ENCODE results near the gene BPIFA1. TPM values are rescaled to one million over a fixed set of nuclear protein-coding genes. Genes with fewer than 3 reads are reported as not detected.

Gene BPIFA1
- total and polyA plus RNA-seq, 9 of the 15 experiments (the other 6 are each of a cell fraction or from before 2014, with no cell fraction given): not detected

DNA sequence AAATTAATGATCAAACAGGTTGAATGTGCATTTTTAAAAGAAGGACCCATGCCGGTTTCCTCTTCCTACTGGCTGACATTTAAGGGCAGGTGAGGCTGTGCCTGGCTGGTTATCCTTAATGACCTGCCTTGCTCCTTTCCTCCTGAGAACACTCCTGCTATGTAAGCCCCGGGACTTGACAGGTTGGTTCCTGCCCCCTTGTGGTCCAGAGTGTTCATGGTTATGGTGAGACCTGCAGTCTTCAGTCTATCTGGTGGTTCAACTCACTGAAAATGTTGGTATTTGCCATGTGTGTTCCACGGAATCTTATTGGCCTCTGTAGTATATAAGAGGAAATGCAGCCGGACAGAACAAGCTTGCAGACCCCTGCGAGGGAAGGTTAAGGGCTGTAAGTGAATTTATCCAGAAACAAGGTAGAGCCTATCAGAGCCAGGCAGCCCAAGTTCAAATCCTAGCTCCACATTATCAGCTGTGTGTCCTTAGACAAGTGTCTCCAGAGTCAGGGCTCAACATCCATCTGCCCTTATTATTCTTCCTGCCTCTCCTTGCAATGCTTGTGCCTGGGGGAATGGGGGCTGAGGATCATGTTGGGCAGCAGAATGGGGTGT, 23.9 kb upstream of the BPIFA1 start (continued):
- TF ChIP-seq EHMT2 (IDR thresholded peaks at IDR 0.05): peak; percentile 45; the same call in 1 of the 2 replicates

DNA sequence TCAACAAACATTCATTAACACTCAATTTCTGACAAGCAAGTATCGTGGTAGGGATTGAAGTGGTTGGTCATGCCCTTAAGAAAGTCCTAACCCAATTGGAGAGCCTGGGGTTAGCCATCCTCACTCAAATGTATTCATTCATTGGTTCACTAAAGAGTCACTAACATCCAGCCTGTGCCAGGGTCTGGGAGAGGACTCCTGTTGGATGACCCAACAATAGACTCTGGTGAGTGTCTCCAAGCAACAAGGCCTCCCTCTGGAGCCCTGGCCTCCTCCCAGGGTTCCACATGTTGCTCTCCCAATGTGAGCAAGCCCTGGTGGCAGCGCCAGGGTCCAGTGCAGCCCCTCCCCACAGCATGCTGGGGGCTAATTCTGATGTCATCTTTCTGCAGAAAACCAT, 18.7 kb upstream of the BPIFA1 start, which contains the start of gene BPIFA3:
Gene BPIFA3 (plus strand): TSS at position 301 of the 400 bp plus-strand sequence. CDS start 185 bp downstream, outside the sequence.
- peaks cover 0 to 6% of the 10 kb centered on the region in 2 experiments; a peak in 4 of 5 replicates for H3K27me3 ChIP-seq (ENCODE audit: control insufficient read depth in 2 of 2, insufficient read depth in 2 of 2, low read length in 2 of 2)
- H3K9ac ChIP-seq (ENCODE audit: insufficient read depth in 1 of 2, low read depth in 2 of 2, low read length in 2 of 2): no peak within 1 kb of the TSS
- FAIRE-seq: no peak
- ATAC-seq: no peak
- intact Hi-C loops (cut with micrococcal nuclease): no loop called here
- POLR2A ChIA-PET: no interaction called here
- CTCF ChIA-PET (ENCODE audit: low intra/inter-chr PET ratio): no interaction called here
- no peak for DNase-seq (ENCODE audit: extremely low read depth in 1 of 4, low spot score in 3 of 4)
- H3K36me3 ChIP-seq (ENCODE audit: control insufficient read depth, insufficient read depth, low read length): no peaks in the 10 kb centered on the region
- H3K4me3 ChIP-seq: no peak within 1 kb of the TSS
- no peaks in the 10 kb centered on the region for H3K4me1 ChIP-seq (replicated peaks in 1 of 2; ENCODE audit: control insufficient read depth in 2 of 2, insufficient read depth in 2 of 2, low read length in 2 of 2)
- H3K9me1 ChIP-seq (ENCODE audit: control insufficient read depth, insufficient read depth, low read length): no peaks in the 10 kb centered on the region
- H3K4me2 ChIP-seq (ENCODE audit: insufficient read depth, low read length): no peak within 1 kb of the TSS
- H4K20me1 ChIP-seq (replicated peaks; ENCODE audit: control insufficient read depth, insufficient read depth, low read length): 0 out of 2 replicates have a peak, but pooled peaks cover 4% of the 10 kb centered on the region
- in situ Hi-C loops (cut with MboI): no loop called here
- H3K27ac ChIP-seq (ENCODE audit: extremely low read depth, low read depth, low read length): no peak within 1 kb of the TSS
- BruUV-seq (replicated peaks): no TSS peak
- 0% methylated on average over 2 of the region's 2 CpGs for WGBS (ENCODE audit: insufficient coverage, low coverage, missing lambda C conversion rate)
- H2AFZ ChIP-seq (ENCODE audit: low read depth, low read length): no peak within 1 kb of the TSS
- H3K79me2 ChIP-seq (ENCODE audit: control insufficient read depth, insufficient read depth, low read length): no peaks in the 10 kb centered on the region
- H3K9me3 ChIP-seq (replicated peaks; ENCODE audit: control insufficient read depth, insufficient read depth, low read depth, low read length): no peaks in the 10 kb centered on the region
- TF ChIP-seq, protein P1, sequence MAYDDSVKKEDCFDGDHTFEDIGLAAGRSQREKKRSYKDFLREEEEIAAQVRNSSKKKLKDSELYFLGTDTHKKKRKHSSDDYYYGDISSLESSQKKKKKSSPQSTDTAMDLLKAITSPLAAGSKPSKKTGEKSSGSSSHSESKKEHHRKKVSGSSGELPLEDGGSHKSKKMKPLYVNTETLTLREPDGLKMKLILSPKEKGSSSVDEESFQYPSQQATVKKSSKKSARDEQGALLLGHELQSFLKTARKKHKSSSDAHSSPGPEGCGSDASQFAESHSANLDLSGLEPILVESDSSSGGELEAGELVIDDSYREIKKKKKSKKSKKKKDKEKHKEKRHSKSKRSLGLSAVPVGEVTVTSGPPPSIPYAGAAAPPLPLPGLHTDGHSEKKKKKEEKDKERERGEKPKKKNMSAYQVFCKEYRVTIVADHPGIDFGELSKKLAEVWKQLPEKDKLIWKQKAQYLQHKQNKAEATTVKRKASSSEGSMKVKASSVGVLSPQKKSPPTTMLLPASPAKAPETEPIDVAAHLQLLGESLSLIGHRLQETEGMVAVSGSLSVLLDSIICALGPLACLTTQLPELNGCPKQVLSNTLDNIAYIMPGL (CRISPR knock-in tag; IDR thresholded peaks at IDR 0.05): no peak
- TF ChIP-seq CBFB (CRISPR knock-in tag; IDR thresholded peaks at IDR 0.05) (no peak), ZKSCAN3 (CRISPR knock-in tag; IDR thresholded peaks at IDR 0.05) (no peak), MEF2A (IDR thresholded peaks at IDR 0.05; ENCODE audit: control insufficient read depth, low read depth, low read length) (no peak), RBM39 (optimal IDR thresholded peaks at IDR 0.05; ENCODE audit: low read depth, low read length) (no peak), PHF21A (IDR thresholded peaks at IDR 0.05; ENCODE audit: borderline replicate concordance, low read depth) (no peak), SP2 (IDR thresholded peaks at IDR 0.05; ENCODE audit: extremely low read depth, low read depth, low read length, poor library complexity, severe bottlenecking) (no peak), MAFF (IDR thresholded peaks at IDR 0.05; ENCODE audit: low read length) (no peak), RFX7 (CRISPR knock-in tag; IDR thresholded peaks at IDR 0.05) (no peak), ZNF143 (CRISPR knock-in tag; IDR thresholded peaks at IDR 0.05) (no peak)
- TF ChIP-seq, protein P2, sequence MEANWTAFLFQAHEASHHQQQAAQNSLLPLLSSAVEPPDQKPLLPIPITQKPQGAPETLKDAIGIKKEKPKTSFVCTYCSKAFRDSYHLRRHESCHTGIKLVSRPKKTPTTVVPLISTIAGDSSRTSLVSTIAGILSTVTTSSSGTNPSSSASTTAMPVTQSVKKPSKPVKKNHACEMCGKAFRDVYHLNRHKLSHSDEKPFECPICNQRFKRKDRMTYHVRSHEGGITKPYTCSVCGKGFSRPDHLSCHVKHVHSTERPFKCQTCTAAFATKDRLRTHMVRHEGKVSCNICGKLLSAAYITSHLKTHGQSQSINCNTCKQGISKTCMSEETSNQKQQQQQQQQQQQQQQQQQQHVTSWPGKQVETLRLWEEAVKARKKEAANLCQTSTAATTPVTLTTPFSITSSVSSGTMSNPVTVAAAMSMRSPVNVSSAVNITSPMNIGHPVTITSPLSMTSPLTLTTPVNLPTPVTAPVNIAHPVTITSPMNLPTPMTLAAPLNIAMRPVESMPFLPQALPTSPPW (CRISPR knock-in tag; IDR thresholded peaks at IDR 0.05): no peak
- TF ChIP-seq, protein P3, sequence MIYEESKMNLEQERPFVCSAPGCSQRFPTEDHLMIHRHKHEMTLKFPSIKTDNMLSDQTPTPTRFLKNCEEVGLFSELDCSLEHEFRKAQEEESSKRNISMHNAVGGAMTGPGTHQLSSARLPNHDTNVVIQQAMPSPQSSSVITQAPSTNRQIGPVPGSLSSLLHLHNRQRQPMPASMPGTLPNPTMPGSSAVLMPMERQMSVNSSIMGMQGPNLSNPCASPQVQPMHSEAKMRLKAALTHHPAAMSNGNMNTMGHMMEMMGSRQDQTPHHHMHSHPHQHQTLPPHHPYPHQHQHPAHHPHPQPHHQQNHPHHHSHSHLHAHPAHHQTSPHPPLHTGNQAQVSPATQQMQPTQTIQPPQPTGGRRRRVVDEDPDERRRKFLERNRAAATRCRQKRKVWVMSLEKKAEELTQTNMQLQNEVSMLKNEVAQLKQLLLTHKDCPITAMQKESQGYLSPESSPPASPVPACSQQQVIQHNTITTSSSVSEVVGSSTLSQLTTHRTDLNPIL (CRISPR knock-in tag; IDR thresholded peaks at IDR 0.05): no peak

Data from K562 (cell line).